ENCODE results near the gene MYBPHL.

Gene MYBPHL

GRCh38 chr1:109279615-109280278 is 27.1 kb downstream of the MYBPHL start:
- DNase-seq = no peak

GRCh38 chr1:109277434-109278204 is 29.2 kb downstream of the MYBPHL start:
- DNase-seq = peak; percentile 84 to 86

GRCh38 chr1:109275706-109276345 is 31.0 kb downstream of the MYBPHL start:
- no peak for DNase-seq

- no peak for DNase-seq
These were observed 32.0 kb downstream of the MYBPHL start for GRCh38 chr1:109274533-109275476.

GRCh38 chr1:109273570-109274288 is 33.1 kb downstream of the MYBPHL start:
- DNase-seq = no peak

GRCh38 chr1:109272831-109273547 is 33.8 kb downstream of the MYBPHL start:
- no peak for DNase-seq

- no peak for DNase-seq
These were observed 34.6 kb downstream of the MYBPHL start for GRCh38 chr1:109272021-109272799.

GRCh38 chr1:109271458-109271857 is 35.4 kb downstream of the MYBPHL start:
- DNase-seq = no peak

GRCh38 chr1:109270623-109271317 is 36.0 kb downstream of the MYBPHL start:
- DNase-seq = no peak

- no peak for DNase-seq
These were observed 36.7 kb downstream of the MYBPHL start for GRCh38 chr1:109269981-109270622.

- DNase-seq = no peak
These were observed 37.4 kb downstream of the MYBPHL start for GRCh38 chr1:109269212-109269980.

- DNase-seq = no peak
These were observed 38.2 kb downstream of the MYBPHL start for GRCh38 chr1:109268431-109269211.

- no peak for DNase-seq
These were observed 39.0 kb downstream of the MYBPHL start for GRCh38 chr1:109267743-109268300.

GRCh38 chr1:109266965-109267364 is 39.8 kb downstream of the MYBPHL start:
- no peak for DNase-seq

GRCh38 chr1:109265741-109266330 is 41.0 kb downstream of the MYBPHL start:
- DNase-seq = no peak

GRCh38 chr1:109265016-109265415 is 41.8 kb downstream of the MYBPHL start:
- no peak for DNase-seq

GRCh38 chr1:109264379-109264755 is 42.4 kb downstream of the MYBPHL start:
- DNase-seq = no peak

Data from activated T-cell treated with anti-CD3 and anti-CD28 coated beads, Interleukin-2, amount 50 U/mL, for 48 hours (primary cell).